Stimulated activated CD8-positive, alpha-beta memory T cell treated with anti-CD3 and anti-CD28 coated beads, Interleukin-4, amount 100 ng/mL, for 4 hours (primary cell): ENCODE measurements around the gene CTBS.
"Not testable (repeated sequence)": the region's sequence is repeated elsewhere in the genome, so short reads cannot be mapped to it uniquely, and the experiment has no call there.

Experiments used
- DNase-seq, 2 donors: peaks; one replicate each; pipeline ENCODE4 v3.0.0-alpha.2; 2020; ENCODE audit warnings: low read depth in 2 of 2, low spot score in 1 of 2

CTBS gene

DNA sequence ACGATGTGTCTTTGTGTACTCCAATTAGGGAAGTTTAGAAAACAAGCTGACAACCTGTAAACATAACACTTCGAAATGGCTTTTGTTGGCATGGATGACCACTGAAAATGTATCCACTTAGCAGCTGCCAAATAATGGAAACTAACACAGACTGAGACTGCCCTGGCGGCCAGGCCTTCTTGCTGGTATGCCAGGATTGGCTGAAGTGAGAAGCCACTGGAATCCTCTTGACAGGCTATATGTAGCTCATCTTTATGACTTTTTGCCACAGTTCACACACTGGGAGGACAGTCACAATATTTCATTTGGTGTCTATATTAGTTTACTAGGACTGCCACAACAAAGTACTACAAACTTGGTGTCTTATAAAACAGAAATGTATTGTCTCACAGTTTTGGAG, 12.9 kb upstream of the CTBS start:
- no peak for DNase-seq

DNA sequence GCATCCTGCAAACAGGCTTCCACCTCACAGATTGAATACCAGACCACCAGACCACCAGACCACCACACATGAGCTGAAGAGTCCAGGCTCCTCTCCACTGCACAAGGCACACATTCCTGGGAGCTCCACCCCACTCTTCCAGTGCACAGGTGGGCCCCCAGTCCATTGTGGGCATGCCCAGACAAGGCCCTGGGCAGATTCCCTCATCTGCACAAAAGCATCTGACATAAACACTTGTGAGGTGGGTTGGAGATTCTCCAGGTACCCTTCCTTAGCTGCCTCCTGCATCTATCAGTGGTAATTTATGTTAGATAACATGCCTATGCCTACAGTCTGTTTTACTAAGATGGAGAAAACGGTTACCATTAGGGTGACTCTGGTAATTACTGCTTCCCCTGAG, 11.6 kb upstream of the CTBS start:
- DNase-seq, result no peak

DNA sequence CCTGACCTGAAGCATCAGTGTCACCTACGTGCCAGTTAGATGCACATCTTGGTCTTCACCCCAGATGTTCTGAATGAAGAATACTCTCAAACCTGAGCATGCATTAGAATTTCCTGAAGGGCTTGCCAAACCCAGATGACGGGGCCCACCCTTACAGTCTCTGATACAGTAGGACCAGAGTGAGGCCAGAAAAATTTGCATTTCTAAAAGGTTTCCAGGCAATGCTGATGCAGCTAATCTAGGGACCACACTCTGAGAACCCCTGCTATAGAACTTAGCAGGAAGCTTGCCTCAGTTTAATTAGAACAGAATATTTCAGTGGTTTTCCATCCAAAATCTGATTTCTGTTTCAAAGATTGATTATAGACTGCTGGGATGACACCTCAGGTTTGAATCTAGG, 9.9 kb upstream of the CTBS start:
- DNase-seq, result no peak

DNA sequence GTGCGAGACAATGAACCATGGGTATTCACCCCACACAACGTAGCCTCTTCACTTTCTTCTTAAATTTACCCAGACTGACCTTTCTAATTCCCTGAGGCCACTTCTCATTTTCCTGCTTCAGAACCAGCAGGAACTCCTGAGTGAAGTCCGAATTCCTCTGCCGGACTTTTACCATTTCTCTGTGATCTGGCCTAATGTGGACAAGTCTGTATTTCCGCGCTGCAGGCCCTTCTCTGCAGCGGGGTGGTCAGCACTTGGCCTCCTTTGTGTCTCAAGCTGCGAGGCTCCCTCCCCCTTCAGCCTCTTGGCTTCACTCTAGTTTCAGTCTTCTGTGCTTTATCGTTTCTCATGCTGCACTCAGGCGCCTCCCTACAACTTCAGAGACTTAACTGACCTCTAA, 9.4 kb upstream of the CTBS start:
- no peak for DNase-seq

DNA sequence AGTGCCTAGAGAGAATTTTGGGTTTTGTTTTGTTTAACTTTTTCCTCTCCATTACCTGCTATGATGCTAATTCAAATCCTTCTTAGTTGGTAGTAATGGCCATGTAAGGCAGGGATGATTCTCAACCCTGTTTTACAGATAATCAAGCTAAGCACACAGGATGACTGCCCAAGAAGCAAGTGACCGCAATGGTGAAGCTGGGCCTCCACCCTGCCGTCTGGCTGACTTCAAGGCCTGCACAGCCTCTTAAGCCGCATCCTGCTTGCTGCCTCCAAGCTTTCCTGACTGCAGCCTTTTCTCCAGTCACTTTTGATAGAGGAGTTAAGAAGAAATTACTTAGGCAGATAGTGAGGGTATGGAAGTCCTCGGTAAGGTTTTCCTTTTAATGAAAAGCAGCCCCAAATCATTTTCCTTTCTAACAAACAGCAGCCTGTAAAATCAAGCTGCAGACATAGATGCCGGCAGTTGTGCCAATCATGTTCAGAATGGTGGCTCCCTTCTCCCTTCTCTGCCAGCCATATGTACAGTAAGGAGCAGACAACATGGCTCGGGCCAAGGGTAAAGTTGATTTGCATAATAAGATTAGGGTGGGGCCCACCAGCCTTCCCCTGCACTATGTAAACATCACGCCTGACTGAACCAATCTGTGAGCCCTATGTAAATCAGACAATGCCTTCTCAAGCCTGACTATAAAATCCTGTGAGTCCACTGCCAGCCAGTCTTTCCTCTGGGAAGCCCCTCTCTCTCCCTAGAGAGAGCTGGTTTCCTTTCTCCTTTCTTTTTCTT, 8.8 kb upstream of the CTBS start:
- no peak for DNase-seq

DNA sequence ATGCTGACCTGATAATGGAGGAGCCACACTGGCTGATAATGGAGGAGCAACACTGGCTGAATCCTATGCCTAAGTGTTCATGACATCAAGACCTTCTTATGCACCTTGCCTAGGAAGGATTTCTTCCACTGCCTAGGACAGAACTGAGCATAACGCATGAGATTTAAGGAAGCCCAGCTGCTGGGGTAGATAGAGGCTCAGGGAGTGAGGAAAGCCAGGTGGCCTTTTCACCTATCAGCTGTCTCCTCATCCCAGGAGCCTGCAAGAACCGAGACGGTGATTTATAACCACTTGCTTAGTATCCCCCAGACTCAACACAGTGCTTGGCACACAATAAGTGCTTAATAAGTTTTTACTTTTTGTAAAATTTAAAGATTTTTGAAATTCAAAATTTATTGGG, 7.4 kb upstream of the CTBS start:
- no peak for DNase-seq

DNA sequence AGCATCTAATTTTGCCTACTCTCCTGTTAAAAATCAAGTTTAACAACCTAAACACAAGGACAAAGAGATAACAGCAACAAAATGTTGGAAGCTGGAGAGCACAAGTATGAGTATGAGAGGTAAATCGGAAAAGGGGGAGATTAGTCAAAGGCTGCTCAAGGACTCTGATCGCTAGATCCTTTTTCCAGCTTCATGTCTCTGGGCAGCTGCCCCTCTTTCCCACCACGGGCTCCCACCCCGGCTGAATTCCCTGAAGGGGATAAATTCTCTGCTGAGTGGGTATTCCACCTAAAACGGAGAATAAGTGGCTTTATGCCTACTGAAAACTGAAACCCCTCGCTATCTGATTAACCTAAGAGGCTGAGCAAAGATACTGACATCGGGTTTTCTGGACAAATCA, 696 bp upstream of the CTBS start:
- no peak for DNase-seq

DNA sequence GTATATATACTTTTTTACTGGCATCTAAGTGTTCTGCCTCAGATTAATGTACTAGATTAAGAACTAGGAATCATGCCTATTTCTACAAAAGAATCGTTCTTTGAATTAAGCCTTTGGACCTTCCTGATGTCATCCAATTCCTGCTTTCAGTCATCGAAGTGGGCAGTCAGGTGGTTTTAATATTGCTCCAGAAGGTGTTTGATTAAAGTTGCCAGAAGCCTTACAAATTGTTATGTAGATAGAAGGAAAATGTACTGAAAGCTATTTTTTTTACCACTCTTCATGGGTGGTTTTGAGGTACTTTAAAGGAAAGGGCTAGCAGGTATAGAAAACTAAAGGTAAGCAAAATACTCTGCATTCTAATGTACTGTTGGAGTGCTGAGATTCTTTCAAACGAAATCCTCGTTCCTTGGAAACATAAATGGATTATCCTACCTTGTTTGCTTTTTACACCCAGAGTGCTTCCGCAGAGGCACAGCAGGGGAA, 716 bp downstream of the CTBS start:
- no peak for DNase-seq

DNA sequence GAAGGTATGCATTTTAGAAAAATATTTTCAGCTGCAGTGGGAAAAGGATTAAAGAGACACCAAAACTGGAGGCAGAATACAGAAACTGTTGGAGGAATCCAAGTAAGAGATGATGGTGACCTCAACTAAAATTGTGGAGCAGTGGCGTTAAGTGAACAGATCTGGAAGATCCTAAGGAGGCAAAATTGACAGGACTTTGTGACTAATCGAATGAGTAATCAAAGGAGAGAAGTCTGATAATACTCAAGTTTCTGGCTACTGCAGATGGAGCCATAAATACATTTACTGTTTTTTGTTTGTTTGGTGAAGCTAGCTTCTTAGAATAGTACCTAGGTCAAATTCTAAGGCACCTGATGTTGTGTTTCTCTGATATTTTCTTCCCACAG, 3.1 kb downstream of the CTBS start:
- no peak for DNase-seq

DNA sequence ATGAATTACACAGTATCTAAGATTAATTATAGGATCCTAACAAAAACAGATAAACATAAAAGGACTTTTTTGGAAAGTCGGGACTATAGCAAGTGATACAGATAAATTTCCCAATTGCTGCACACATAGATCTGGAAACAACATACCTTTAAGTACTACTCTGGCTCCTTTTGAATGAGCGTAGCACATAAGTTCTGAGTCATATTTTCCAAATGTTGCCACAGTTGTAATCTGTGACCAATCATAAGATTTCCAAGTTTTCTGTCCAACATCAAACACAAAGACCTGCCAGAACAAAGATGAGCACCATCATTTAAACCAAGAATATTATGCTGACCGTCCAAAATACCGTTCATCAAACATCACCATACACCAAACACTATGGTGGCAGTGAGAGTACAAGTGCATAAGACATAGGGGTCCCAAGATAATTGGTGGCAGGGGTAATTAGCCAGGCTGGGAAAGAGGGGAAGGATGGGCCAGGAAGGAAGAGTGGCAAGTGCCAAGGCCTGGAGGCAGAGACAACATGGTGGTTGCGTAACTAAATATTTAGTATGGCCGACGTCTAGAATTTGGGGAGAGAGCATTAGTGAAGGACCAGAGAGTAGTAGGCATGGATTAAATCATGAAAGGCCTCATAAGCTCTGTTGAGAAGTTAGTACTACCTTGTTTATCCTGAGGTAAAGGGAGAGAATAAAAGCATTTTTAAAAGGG, 3.6 kb downstream of the CTBS start:
- DNase-seq, result no peak

DNA sequence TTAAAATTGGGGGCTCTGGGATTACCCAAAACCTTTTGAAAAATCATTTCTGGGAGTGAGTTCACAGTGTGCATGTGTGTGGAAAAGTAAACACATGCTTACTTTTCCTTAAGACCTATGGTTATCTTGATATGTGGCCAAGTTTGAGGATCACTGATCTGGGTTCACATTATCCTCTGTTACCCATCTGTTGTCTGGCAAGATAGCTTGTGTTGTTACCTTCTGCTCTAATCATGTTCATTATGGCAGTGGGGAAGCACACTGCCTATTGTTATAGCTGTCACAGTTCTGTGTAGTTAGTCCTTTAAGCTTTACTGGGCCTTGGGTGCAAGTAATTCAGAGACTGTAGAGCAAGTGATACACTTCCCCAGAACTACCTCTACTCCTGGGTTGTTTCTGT, 5.0 kb downstream of the CTBS start:
- no peak for DNase-seq

DNA sequence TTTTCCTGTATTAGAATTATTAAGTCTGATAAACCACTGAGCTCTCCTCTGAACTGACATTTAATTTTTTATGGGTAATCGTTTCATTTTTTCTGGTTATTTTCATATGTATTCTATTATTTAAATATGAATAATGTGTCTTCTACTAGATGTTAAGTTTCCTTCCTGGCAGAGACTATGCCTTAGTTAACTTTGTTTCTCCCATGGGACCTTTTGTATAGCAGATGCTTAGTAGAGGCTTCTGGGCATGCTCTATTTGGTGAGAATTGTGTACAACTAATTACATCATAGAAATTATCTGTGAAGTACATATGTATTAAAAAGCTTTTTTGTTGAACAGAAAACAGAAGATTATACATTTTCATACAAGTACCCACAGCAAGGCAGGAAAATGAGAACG, 23.4 kb downstream of the CTBS start:
- no peak for DNase-seq

DNA sequence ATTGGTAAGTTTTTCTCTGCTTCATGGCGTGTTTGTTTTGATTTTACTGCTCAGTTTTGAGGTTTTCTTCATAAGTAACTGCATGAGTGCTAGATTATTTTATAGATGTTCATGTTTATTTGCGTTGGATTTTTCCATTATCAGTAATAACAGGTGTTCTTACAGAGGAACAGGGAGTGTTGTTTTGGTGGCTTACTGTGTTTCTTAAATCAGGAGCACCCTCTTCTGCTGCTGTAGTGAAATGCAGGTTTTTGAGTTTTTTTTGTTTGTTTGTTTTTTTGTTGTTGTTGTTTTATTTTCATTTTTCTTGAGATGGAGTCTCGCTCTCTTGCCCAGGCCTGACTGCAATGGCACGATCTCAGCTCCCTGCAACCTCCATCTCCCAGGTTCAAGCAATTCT, 32.6 kb downstream of the CTBS start:
- no peak for DNase-seq

DNA sequence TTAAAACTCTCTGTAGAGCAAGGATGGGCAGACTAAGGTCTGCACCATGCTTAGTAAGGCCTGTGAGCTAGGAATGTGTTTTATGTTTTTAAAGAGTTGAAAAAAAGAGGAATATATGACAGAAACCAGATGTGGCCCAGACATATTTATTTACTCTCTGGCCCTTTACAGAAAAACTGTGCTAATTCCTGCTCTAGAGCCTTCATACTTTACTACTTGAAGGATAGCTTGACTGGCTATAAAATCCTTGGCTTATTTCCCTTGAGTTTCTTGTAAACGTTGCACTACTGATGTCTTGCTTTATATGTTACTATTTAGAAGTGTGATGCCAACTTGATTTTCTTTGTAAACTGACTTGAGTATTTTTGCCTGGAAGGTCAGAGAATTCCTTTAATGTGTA, 33.5 kb downstream of the CTBS start:
- DNase-seq, result no peak

DNA sequence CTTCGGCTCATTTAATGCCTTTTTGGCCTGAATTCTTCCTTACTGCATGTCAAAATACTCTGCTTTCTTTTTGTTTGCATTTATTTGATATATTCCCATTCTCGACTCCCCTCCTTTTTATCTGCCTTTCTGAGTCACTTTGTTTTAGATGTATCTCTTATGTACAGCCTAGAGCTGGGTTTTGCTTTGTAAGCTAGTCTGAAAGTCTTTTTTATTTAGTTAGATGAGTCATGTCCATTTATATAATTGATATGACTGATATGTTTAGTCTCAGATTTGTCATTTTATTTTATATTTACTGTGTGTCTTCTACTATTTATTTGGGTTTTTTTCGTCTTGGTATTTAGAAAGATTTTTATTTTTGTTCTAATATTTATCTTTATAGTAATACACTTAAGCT, 34.3 kb downstream of the CTBS start:
- no peak for DNase-seq

DNA sequence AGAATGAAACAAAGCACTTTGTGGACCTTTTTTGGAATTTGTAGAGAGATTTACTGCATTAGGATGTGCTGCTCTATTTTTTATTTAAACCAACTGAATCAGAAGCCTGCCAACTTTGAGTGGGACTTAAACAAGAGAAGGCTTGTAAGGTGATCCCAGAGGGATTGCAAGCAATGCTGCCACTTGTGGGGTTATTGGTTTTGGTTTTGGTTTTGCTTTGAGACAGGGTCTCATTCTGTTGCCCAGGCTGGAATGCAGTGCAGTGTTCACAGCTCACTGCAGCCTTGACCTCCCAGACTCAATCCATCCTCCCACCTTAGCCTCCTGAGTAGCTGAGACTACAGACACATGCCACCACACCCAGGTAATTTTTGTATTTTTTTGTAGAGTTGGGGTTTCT, 35.6 kb downstream of the CTBS start:
- DNase-seq, result no peak

DNA sequence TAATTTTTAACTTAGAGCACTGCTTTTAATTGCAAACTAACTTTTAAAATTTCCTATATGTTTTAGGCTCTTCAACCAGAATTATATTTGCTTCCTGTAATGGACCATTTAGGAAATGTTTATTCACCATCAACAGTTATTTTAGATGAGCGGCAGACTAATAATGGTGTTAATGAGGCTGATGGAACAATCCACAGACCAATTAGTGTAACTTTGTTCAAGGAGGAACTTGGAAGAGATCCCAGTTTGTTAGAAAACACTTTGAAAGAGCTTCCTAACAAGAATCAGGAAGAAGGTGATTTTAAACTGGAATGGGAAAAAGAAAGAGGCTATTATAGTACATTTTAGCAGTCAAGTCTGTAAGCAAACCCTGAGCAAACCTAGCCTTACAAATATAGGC, 48.5 kb downstream of the CTBS start:
- no peak for DNase-seq

DNA sequence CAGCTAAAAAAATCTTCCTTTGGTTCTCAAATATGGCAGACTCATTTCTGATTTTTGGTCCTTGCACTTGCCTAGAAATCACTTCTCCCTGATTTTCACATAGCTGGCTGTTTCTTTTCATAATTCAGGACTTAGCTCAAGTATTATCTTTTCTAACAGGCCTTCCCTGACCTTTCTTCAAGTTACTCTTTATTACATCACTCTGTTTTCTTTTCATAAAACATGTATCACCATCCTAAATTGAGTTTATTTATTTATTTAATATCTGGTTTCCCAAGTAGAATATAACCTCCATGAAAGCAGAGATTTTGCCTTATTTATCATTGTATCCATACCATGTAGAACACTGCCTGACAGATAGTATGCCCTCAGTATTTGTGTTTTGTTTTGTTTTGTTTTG, 49.6 kb downstream of the CTBS start:
- no peak for DNase-seq

DNA sequence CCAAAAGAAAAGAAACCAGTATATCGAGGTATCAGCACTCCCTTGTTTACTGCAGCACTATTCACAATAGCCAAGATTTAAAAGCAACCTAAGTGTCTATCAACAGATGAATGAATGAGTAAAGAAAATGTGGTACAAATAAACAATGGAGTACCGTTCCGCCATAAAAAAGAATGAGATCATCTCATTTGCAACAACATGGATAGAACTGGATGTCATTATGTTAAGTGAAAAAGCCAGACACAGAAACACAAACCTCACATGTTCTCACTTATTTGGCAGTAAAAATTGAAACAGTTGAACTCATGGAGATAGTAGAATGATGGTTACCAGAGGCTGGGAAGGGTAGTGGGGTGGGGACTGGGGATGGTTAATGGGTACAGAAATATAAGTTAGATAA, 63.6 kb downstream of the CTBS start:
- no peak for DNase-seq

DNA sequence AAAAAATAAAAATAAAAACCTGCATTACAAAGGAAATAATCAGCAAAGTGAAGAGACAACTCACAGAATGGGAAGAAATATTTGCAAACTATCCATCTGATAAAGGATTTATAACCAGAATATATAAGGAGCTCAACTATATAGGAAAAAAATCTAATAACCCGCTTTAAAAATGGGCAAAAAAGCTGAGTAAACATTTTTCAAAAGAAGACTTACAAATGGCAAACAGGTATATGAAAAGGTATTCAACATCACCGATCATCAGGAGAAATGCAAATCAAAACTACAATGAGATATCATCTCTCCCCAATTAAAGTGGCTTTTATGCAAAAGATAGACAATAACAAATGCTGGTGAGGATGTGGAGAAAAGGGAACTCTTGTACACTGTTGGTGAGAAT, 64.1 kb downstream of the CTBS start:
- no peak for DNase-seq

DNA sequence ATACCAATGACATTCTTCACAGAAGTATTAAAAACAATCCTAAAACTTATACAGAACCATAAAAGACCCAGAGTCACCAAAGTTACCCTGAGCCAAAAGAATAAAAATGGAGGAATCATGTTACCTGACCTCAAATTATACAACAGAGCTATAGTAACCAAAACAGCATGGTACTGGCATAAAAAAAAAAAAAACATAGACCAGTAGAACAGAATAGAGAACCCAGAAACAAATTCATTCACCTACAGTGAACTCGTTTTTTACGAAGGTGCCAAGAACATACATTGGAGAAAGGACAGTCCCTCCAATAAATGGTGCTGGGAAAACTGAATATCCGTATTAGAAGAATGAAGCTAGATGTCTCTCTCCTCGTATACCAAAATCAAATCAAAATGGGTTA, 65.2 kb downstream of the CTBS start:
- DNase-seq, result no peak

DNA sequence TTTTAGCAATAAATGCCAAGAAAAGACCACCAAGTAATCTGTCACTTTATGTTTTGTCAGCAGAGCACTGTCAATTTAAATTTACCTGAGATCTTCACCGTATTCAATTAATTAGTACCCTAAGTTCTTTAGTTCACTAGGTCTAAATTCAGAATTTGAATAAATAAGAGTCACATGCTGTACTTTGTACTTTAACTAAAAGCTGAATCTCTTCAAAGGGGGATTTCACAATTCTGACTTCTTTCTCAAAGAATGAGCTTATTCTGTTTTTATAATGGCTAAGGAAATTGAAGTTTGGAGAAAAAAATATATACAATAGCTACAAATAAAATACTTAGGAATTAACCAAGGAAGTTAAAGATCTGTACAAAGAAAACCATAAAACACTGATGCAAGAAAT, 65.7 kb downstream of the CTBS start:
- no peak for DNase-seq

DNA sequence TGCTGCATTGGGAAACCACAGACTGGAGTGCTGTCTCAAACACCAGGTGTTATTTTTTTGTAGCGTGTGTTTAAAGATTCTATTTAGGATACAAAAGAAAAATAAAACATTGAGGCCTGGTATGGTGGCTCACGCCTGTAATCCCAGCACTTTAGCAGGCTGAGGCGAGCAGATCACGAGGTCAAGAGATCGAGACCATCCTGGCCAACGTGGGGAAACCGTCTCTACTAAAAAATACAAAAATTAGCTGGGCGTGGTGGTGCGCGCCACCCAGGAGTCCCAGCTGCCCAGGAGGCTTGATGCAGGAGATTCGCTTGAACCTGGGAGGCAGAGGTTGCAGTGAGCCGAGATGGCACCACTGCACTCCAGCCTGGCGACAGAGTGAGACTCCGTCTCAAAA, 66.4 kb downstream of the CTBS start:
- DNase-seq, result not testable (repeated sequence)
